Activated CD4-positive, alpha-beta T cell treated with anti-CD3 and anti-CD28 coated beads, Interleukin-2, amount 10 ng/mL, durations not matched to agents 24 days and 14 days (primary cell): ENCODE measurements around the gene RIPK4. TPM values are rescaled to one million over a fixed set of nuclear protein-coding genes. Genes with fewer than 3 reads are reported as not detected.
A peak's percentile ranks its signal among the peaks of the same experiment; 100 is the strongest.

Source experiments
- DNase-seq: peaks from one replicate; pipeline ENCODE4 v3.0.0; 2022
- H3K27ac Mint-ChIP-seq: one replicate; pipeline ENCODE4 v1.8.0; 2022; ENCODE audit warnings: mild to moderate bottlenecking, mixed read lengths
- H3K27me3 Mint-ChIP-seq: one replicate; pipeline ENCODE4 v1.8.0; 2022; ENCODE audit warnings: mixed read lengths
- H3K36me3 Mint-ChIP-seq: one replicate; pipeline ENCODE4 v1.8.0; 2022; ENCODE audit warnings: low read depth, mild to moderate bottlenecking, mixed read lengths
- H3K4me1 Mint-ChIP-seq: one replicate; pipeline ENCODE4 v1.8.0; 2021; ENCODE audit warnings: mixed read lengths
- H3K4me3 Mint-ChIP-seq: one replicate; pipeline ENCODE4 v1.8.0; 2022; ENCODE audit warnings: mild to moderate bottlenecking, moderate library complexity, mixed read lengths
- H3K9me3 Mint-ChIP-seq: one replicate; pipeline ENCODE4 v1.8.0; 2021; ENCODE audit warnings: mixed read lengths
- intact Hi-C: fragments of 100-400 bp; cut with micrococcal nuclease; formaldehyde crosslinking; loops from one replicate; pipeline ENCODE4 v1.15.1; 2023
- total RNA-seq: library from RNA; stranded (reverse); gene quantifications from 2 replicates; pipeline ENCODE4 v1.2.3, GENCODE V29; 2022

Gene RIPK4
- total RNA-seq, 1 donor from 2014 or later = not detected

DNA sequence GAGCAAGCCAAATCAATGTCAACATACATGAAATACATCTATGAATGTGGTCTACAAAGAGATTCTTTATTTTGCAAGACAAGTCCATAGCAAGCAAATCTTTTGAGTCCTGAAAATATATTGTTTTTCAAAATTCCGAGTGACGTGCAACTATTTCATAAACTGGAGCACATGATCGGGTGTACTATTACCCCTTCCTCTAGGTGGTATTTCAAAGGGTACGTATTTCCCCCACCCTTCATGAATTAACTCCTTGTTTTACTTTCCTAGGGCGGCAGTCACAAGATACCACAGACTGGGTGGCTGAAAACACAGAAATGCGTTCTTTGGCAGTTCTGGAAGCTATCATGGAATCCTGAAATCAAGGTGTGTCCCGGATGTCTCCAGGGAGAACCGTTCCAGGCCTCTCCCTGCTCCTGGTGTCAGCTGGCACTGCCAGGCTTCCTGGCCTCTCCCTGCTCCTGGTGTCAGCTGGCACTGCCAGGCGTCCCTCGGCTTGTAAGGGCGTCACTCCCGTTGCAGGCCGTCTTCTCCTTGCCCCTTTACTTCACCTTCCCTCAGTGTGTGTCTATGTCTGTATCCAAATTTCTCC, 55.3 kb downstream of the RIPK4 start:
- H3K4me3 Mint-ChIP-seq = no peak overlapping the region
- H3K4me1 Mint-ChIP-seq = peaks cover 10% of the 10 kb centered on the region
- intact Hi-C loops = no loop called here
- H3K9me3 Mint-ChIP-seq = no peaks in the 10 kb centered on the region
- H3K27ac Mint-ChIP-seq = no peak overlapping the region
- H3K36me3 Mint-ChIP-seq = no peaks in the 10 kb centered on the region
- peaks cover 30% of the 10 kb centered on the region for H3K27me3 Mint-ChIP-seq
- DNase-seq = no peak

DNA sequence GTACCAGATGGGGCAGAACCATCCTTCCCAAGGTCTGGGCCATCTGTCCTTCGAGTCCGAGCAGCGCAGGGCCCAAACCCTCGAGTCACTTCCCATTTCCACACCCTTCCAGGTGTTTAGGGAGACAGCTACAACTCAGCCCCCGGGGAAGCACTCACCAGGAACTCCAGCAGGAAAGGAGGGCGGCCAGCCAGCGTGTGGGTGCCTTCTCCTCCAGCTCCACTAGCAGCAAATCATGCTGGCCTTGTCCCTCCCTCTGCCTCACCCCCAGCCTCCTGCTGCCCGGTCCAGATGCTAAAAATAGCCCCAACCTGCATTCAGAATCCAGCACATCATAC, 56.1 kb downstream of the RIPK4 start:
- no peak overlapping the region for H3K27ac Mint-ChIP-seq
- intact Hi-C loops = no loop called here
- peaks cover 29% of the 10 kb centered on the region for H3K27me3 Mint-ChIP-seq
- H3K9me3 Mint-ChIP-seq = no peaks in the 10 kb centered on the region
- no peak overlapping the region for H3K4me3 Mint-ChIP-seq
- no peak for DNase-seq
- no peaks in the 10 kb centered on the region for H3K36me3 Mint-ChIP-seq
- H3K4me1 Mint-ChIP-seq = peaks cover 11% of the 10 kb centered on the region

DNA sequence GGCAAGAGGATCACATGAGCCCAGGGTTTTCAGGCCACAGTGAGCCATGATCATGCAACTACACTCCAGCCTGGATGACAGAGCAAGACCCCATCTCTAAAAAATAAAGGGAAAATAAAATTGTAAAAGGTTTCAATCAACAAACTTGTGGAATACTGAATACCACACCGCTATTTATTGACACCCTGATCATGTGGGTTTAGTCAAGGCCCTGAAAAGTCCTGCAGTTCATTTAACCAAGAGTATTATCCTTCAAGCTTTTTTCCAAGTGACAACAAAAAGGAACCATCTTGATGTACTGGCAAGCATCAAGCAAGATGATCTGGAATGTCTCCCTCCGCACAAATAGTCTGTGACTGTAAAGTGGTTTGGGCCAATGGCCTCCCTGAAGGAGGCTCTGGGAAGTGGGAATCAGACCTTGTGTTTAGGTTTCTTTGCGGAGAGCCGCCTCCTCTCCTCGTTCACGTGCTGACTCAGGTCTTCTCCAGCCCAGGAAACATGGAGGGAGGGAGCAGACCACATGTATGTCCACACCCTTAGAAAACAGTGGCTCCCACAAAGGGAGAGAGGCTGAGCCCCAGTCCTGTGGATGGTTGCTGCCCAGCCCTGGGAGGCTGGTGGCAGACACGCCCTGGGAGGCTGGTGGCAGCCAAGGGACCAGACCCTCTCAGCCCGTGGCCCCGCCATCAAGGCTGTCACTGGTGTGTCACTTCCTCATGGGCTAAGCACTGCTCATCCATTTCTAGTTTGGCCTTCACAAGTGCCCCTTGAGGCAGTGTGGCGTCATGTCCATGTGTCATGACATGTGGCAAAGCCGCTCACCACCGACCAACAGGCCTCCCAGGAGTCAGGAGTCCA, 56.7 kb downstream of the RIPK4 start:
- H3K36me3 Mint-ChIP-seq = no peaks in the 10 kb centered on the region
- no peak overlapping the region for H3K27ac Mint-ChIP-seq
- no peak overlapping the region for H3K4me3 Mint-ChIP-seq
- H3K4me1 Mint-ChIP-seq = peaks cover 11% of the 10 kb centered on the region
- H3K27me3 Mint-ChIP-seq = peaks cover 27% of the 10 kb centered on the region
- DNase-seq = no peak
- intact Hi-C loops = no loop called here
- no peaks in the 10 kb centered on the region for H3K9me3 Mint-ChIP-seq

DNA sequence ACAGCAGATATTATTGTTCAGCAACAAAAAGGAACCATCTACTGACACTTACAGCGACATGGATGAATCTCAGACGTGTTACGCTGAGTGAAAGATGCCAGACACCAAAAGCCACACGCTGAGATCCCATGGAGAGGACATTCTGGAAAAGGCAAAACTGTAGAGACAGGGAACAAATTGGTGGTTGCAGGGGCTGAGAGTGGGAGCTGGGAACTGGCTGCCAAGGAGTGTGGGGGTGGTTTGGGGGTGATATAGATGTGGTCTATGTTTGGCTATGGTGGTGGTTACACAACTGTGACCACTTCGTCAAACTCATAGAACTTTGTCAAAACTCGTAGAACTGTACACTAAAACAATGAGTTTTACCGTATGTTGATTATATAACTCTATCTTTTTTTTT, 57.7 kb downstream of the RIPK4 start:
- DNase-seq = no peak
- no peak overlapping the region for H3K4me3 Mint-ChIP-seq
- intact Hi-C loops = no loop called here
- peaks cover 11% of the 10 kb centered on the region for H3K4me1 Mint-ChIP-seq
- no peaks in the 10 kb centered on the region for H3K9me3 Mint-ChIP-seq
- H3K27me3 Mint-ChIP-seq = peaks cover 19% of the 10 kb centered on the region
- H3K27ac Mint-ChIP-seq = no peak overlapping the region
- no peaks in the 10 kb centered on the region for H3K36me3 Mint-ChIP-seq

DNA sequence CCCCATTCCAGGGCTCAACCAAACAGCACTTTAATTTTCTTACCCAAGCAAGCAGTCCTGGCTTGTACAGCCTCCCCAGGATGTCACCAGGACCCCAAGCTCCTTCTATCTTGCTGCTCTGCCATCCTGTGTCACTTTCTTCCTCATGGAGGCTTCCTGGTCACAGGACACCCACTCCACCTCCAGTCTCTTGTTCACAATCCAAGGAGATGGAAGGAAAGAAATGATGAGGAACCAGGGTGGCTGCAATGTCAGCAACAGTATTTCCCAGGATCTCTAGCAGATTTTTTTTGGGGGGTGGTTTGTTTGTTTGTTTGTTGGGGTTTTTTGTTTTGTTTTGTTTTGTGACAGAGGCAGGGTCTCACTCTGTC, 58.9 kb downstream of the RIPK4 start:
- Mint-ChIP-seq H3K27me3 (peaks cover 15% of the 10 kb centered on the region), H3K36me3 (no peaks in the 10 kb centered on the region), H3K4me3 (no peak overlapping the region), H3K27ac (no peak overlapping the region), H3K9me3 (no peaks in the 10 kb centered on the region), H3K4me1 (peaks cover 11% of the 10 kb centered on the region)
- DNase-seq = no peak
- intact Hi-C loops = no loop called here

DNA sequence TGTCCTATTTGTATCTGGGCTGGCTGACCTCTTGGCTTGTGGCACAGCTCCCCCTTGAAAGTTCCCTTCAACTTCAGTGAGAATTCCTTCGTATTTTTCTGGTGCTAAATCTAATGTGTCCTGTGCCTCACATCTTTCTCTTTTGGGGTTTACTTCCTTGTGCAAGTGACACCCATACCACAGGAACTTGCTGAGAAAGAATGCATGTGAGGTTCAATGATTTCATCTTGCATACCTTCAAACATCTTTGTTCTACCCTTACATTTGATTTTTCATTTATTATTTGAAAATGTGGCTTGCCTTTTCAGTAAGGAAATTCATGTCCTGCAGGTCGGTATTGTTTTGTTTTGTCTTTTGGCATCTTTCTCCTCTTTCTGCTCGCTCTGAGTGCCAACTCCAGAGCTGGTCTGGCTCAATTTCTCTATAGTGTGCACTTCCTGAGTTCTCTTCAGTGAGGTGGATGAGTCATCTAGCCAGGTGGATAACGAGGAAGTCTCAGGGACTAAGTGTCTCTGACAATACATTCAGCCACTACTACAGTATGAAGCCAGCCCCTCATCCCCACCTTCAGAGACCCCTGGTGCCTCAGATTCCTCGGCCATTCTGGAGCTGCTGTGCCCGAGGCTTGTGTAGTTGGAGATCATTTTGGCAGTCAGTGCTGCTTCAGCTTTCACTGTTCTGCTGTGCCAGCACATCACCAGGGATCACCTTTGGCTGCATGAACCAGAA, 59.5 kb downstream of the RIPK4 start:
- DNase-seq = no peak
- H3K36me3 Mint-ChIP-seq = no peaks in the 10 kb centered on the region
- H3K4me3 Mint-ChIP-seq = no peak overlapping the region
- H3K4me1 Mint-ChIP-seq = peaks cover 11% of the 10 kb centered on the region
- intact Hi-C loops = no loop called here
- H3K27me3 Mint-ChIP-seq = peaks cover 11% of the 10 kb centered on the region
- H3K27ac Mint-ChIP-seq = no peak overlapping the region
- no peaks in the 10 kb centered on the region for H3K9me3 Mint-ChIP-seq

DNA sequence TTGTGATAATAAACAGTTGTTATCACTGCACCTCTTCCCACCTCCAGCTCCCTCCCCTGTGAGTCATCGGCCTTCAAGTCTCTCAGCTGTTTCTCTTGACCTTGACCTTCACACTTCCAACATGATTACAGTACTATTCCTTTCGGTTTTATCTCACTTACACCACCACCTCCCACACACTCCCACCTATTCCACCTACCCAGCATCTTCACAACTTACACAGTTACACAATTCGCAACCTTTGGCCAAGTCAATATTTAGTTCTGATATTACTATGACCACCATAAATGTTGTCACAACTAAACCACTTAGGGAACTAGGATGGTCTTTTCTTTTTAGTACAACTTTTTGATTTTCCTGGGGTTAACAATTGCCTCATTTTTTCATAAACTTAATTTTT, 60.2 kb downstream of the RIPK4 start:
- H3K27ac Mint-ChIP-seq = peak overlapping the region; percentile 22

DNA sequence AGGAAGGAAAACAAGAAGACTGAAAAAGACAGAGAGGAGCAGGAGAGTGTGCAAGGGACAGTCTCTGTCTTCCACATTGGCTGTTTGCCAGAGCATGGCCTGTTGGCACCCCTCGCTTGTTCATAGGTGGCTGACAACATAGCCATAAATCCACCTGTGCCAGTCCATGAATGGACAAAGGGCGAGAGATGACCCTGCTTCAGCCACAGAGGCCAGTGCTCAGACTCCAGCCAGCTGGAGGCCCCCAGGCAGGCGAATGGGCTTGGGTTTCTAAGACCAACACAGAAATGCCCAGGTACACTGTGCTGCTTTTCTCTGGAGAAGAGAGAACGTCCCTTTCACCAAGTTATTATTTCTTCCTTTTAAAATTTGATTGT, 60.6 kb downstream of the RIPK4 start:
- intact Hi-C loops = no loop called here
- peaks cover 8% of the 10 kb centered on the region for H3K27me3 Mint-ChIP-seq

More for the DNA sequence above, 60.2 kb downstream of the RIPK4 start:
- Mint-ChIP-seq H3K4me3 (no peak overlapping the region), H3K27me3 (peaks cover 8% of the 10 kb centered on the region), H3K36me3 (no peaks in the 10 kb centered on the region), H3K4me1 (peaks cover 11% of the 10 kb centered on the region), H3K9me3 (no peaks in the 10 kb centered on the region)
- DNase-seq = no peak
- intact Hi-C loops = no loop called here

DNA sequence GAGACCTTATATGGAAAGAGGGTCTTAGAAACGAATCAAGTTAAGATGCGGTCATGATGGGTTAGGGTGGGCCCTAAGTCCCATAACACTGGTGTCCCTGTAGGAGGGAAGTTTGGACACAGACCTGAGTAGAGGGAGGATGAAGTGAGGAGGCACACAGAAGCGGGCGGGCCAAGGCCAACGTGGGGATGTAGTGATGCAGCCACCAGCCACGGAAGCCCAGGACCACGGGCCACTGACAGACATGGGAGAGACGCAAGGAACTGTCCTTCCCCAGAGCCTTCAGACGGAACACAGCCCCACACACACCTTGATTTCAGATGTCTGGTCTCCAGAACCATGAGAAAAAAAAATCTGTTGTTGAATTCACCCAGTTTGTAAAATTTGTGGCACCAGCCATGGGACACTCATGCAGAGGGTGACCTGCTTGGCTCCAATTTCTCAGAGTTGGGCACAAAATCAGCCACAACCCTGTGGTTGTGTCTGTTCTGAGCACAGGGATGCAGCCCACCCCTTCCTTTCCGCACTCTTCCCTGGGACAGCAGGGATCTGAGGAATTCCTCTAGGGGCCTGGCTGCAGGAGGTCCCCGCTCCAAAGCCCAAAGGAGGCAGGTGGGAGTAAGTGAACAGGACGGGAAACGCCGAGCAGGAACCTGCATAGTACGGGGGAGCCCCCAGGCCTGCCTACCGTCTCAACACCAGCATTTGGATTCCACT, 61.1 kb downstream of the RIPK4 start:
- DNase-seq = no peak
- peaks cover 4% of the 10 kb centered on the region for H3K27me3 Mint-ChIP-seq
- H3K4me3 Mint-ChIP-seq = no peak overlapping the region
- intact Hi-C loops = no loop called here
- no peak overlapping the region for H3K27ac Mint-ChIP-seq
- no peaks in the 10 kb centered on the region for H3K36me3 Mint-ChIP-seq
- H3K4me1 Mint-ChIP-seq = peaks cover 11% of the 10 kb centered on the region
- no peaks in the 10 kb centered on the region for H3K9me3 Mint-ChIP-seq

More for the DNA sequence above, 60.6 kb downstream of the RIPK4 start:
- no peak for DNase-seq
- H3K4me3 Mint-ChIP-seq = no peak overlapping the region
- no peaks in the 10 kb centered on the region for H3K36me3 Mint-ChIP-seq
- peaks cover 11% of the 10 kb centered on the region for H3K4me1 Mint-ChIP-seq
- no peaks in the 10 kb centered on the region for H3K9me3 Mint-ChIP-seq
- H3K27ac Mint-ChIP-seq = peak overlapping the region; percentile 22

DNA sequence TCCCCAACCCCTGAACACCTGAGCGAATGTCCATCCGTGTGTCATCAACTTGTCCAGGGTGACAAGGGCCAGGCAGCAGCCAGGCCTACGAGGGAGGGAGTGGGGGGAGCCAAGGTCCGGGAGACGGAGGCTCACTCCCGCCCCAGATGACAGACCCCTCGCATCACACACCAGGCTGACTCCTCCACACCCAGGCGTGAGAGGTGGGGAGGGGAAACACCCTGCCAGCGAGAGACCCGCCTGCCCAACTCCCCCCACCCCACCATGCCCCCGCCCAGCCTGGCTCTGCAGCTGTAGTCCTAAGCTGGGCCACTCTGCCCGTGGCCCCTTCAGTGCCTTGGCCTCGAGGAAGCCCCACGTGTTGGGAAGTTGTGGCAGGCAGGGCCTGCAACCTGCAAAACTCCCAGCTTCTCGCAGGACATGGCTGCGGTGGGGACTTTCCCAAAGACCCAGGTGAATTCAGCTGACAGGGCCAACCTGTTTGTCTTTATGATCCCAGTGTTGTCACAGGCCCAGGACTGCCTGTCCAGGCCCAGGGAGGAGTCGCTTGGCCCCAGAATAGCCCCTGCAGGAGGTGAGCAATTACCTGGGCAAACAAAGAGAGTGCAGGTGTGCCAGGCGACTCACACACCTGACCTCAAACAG, 62.9 kb downstream of the RIPK4 start:
- peaks cover under 1% of the 10 kb centered on the region for H3K27me3 Mint-ChIP-seq
- no peaks in the 10 kb centered on the region for H3K36me3 Mint-ChIP-seq
- peaks cover 11% of the 10 kb centered on the region for H3K4me1 Mint-ChIP-seq
- no peak for DNase-seq
- no peaks in the 10 kb centered on the region for H3K9me3 Mint-ChIP-seq
- H3K4me3 Mint-ChIP-seq = no peak overlapping the region
- intact Hi-C loops = no loop called here
- no peak overlapping the region for H3K27ac Mint-ChIP-seq

DNA sequence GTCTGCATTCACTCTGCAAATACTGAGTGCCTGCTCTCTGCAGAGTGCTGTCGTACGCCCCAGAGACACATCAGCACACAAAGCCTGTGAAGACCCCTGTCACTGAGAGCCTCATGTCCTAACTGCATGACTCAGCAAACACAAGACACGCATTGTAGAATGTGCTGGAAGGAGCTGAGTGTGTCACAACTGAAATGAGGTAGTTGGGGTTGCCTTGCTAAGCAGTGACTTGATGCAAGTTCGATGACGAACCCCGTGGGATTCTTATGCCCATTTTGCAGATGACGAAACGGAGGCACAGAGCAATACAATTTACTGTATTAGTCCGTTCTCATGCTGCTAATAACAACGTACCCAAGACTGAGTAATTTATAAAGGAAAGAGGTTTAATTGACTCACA, 65.1 kb downstream of the RIPK4 start:
- intact Hi-C loops = no loop called here
- Mint-ChIP-seq H3K36me3 (no peaks in the 10 kb centered on the region), H3K27me3 (no peaks in the 10 kb centered on the region), H3K4me3 (no peak overlapping the region), H3K9me3 (no peaks in the 10 kb centered on the region), H3K4me1 (peaks cover 3% of the 10 kb centered on the region), H3K27ac (no peak overlapping the region)
- DNase-seq = no peak

DNA sequence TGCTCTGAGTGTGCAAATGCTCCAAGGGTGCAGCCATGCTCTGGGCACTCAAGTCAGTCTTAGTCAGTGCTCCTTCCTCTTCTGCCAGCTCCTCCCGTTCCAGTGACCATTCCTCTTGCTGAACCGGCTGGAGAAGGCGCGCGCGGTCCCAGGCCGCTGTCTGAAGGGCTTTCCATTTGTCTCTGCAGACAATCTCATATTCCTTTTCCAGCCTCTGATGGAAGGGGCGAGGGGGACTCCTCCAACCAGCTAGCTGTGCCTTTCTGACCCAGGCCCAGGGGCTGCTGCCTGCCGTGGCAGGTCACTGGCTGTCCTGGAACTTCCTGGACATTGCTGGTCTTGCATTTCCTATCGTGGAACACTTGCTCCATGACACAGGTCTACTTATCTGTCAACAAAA, 67.5 kb downstream of the RIPK4 start:
- intact Hi-C loops = no loop called here
- DNase-seq = no peak
- H3K27ac Mint-ChIP-seq = no peak overlapping the region
- no peaks in the 10 kb centered on the region for H3K27me3 Mint-ChIP-seq
- no peaks in the 10 kb centered on the region for H3K36me3 Mint-ChIP-seq
- H3K4me3 Mint-ChIP-seq = no peak overlapping the region
- H3K9me3 Mint-ChIP-seq = peaks cover under 1% of the 10 kb centered on the region
- no peaks in the 10 kb centered on the region for H3K4me1 Mint-ChIP-seq

DNA sequence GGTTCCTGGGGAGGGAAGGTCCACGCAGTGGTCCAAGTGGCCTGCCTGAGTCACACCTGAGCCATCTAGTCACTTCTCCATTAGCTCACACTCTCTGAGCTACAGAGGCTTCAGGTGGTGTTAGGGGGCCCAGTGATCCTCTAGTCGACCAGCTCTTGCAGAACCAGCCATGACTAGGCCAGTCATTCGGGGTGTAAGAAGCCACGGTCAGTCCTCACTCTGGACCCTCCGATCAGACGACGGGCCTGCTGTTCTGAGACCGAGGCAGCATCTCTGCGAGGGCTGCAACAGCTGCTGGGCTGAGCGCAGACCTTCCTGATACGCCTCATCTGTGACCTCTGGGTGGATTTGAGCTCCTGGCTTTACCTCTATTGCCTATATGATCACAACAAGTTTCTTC, 68.8 kb downstream of the RIPK4 start:
- peaks cover 5% of the 10 kb centered on the region for H3K9me3 Mint-ChIP-seq
- intact Hi-C loops = no loop called here
- no peaks in the 10 kb centered on the region for H3K4me1 Mint-ChIP-seq
- no peak for DNase-seq
- H3K4me3 Mint-ChIP-seq = no peak overlapping the region
- H3K27me3 Mint-ChIP-seq = no peaks in the 10 kb centered on the region
- no peaks in the 10 kb centered on the region for H3K36me3 Mint-ChIP-seq
- no peak overlapping the region for H3K27ac Mint-ChIP-seq
